Measurements from ENCODE around the gene CIROP.

Gene CIROP

DNA sequence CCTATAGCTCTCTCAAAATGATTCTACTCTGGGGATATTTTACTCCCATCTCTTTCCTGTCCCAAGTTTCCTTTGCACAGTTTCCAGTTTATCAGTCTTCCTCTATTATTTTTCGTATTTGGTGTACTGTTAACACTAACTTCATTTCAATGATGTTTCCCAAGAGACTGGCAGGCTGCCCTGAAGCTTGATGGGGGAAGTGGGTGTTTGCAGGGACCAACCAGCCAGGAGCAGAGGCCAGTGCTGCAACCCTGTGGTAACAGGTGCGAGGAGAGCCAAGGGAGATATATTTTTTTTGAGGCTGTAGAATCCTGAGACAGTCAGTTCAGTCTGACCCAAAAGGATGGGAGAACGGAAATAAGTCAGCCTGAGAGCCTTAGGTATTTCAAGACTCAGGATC lies 26.1 kb upstream of the CIROP start:
- no peak for DNase-seq (ENCODE audit: low read depth, low spot score)

- DNase-seq (ENCODE audit: low read depth, low spot score): no peak
Measured at GRCh38 chr14:23129759-23130316, 25.0 kb upstream of the CIROP start.

- no peak for DNase-seq (ENCODE audit: low read depth, low spot score)
Measured at GRCh38 chr14:23128969-23129758, 24.4 kb upstream of the CIROP start.

- no peak for DNase-seq (ENCODE audit: low read depth, low spot score)
Measured at GRCh38 chr14:23127861-23128260, 23.1 kb upstream of the CIROP start.

GRCh38 chr14:23126548-23127278 lies 21.9 kb upstream of the CIROP start:
- no peak for DNase-seq (ENCODE audit: low read depth, low spot score)

- no peak for DNase-seq (ENCODE audit: low read depth, low spot score)
Measured at GRCh38 chr14:23125933-23126524, 21.2 kb upstream of the CIROP start.

- no peak for DNase-seq (ENCODE audit: low read depth, low spot score)
Measured at GRCh38 chr14:23125011-23125410, 20.2 kb upstream of the CIROP start.

- DNase-seq (ENCODE audit: low read depth, low spot score): no peak
Measured at GRCh38 chr14:23124337-23124954, 19.7 kb upstream of the CIROP start.

DNA sequence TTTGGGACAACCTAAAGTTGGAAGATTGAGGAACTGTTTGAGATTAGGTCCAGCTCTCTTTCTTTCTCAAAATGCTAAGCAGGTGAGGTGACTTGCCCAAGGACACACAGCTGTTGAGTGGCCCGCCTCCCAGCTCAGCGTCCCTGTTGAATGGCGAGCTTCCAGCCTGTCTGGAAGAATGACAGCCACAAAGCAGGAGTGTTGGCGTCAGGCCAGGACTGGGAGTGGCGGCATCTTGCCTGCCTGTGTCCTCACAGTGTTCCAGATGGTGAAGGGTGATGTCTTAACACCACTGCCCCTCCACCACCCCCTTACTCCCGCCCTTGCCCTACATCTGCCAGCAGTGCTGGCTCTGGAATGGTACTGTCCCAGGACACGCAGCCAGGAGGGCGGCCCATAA lies 18.6 kb upstream of the CIROP start:
- no peak for DNase-seq (ENCODE audit: low read depth, low spot score)

DNA sequence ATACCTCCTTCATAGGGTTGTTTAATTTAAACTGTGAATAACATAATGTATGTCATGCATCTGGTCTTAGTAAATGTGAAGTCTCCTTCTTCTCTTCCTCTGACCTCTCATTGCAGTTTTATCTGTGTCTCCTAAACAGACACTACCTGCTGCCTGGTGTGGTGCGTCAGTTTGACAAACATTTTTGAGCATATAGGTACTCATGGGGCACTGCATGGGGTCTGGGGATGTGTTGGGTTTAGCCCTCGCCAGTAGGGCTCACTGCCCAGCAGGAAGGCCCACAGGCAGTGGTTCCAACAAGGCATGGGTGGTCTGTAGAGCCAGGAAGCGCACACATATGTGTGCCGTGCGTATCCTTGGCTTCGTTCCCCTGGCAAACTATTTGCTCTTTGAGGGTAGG lies 17.3 kb upstream of the CIROP start:
- DNase-seq (ENCODE audit: low read depth, low spot score): no peak

DNA sequence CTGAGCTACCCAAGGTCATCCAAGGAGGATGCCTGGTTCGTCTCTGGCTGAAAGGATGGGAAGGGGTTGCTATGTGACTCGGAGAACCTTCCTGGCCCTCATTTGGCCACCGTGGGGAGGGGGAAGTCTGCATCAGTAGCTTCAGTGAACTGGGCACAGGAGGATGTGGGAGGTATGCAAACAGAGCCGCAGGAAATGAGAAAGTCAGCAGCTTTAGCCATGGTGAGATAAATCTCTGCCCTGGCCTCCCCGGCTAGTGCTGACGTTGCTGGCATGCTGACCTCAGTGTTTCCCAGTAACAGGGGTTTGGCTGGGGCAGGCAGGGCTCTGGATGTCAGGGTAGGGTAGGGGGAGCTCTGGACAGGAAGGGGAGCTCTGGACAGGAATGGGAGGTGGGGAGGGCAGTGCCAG lies 16.6 kb upstream of the CIROP start:
- DNase-seq (ENCODE audit: low read depth, low spot score): no peak

DNA sequence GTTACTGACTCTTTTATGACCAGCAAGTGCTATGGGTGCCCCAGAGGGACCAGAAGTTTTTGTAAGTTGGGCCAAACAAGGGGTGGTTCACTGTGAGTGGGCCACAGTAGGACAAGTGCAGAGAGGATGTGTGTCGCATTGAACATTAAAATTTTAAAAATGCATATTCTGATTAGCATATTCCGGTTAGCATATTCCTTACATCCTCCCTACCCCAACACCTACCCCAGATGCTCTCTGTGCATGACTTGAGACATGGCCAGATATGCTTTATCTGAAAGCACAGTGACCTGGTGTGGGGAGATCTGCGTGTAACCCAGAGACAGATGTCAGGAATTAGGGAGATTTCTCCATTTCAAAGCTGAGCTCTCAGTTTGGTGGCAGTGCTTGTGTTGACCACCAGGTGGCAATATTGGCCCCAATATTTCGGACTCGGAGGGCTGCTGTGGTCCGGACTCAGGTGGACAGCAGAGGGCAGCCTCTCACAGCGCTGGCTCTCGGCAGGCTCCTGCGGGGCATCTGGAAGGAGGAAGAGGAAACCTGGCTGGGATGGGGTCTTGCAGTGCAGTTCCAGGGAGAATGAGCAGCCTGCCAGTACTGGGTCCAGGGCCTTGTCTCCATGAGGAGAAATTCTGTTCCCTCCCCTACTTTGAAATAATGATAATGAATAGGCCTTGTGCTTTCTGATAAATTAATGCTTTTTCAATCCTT lies 15.9 kb upstream of the CIROP start:
- DNase-seq (ENCODE audit: low read depth, low spot score): peak; percentile 60

GRCh38 chr14:23119363-23120327 lies 14.9 kb upstream of the CIROP start:
- no peak for DNase-seq (ENCODE audit: low read depth, low spot score)

DNA sequence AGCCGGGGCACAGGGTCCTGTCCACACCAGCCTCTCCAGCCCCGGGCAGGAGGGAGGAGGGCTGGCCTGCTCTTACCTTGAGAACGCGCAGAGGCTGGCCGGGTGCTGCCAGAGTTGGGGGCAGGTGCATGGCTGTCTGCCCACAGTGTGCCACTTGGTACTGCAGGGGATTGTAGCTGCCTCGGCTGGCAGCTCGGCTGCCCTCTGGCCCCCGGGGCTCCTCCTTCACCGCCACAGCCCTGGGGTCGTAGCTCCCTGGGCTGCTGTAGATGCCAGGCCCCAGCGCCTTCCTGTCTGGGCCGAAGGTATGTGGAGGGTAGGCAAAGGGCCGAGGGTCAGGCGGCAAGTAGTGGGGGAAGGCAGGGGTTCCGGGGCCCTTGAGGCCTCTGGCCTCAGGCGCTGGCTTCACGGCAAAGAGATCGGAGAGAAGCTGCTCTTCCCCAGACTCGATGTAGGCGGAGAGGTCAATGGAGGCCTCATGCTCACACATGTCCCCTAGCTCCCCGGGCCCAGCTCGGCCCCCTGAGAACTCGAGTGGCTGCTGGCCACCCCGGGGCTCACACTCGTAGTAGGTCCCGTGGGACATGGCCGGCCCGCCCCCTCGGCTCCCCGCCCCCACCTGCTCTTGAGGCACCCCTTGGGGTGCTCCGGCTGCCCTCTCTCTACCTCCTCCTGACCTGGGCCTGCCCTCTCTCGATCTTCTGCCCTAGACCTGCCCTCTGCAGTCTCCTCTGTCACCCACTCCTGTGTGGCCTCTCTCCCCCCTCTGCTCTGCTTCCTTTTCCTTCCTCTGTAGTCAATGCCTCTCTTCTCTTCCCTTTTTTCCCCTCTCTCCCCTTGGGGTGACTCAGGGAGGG lies 13.9 kb upstream of the CIROP start, which contains the start of gene CEBPE:
Gene CEBPE, minus strand, starts transcription at position 750 of the 857 bp plus-strand sequence. Its CDS starts 164 bp downstream, at position 586.
- no peak for DNase-seq (ENCODE audit: low read depth, low spot score)

GRCh38 chr14:23117371-23118020 lies 12.7 kb upstream of the CIROP start:
- no peak for DNase-seq (ENCODE audit: low read depth, low spot score)

DNA sequence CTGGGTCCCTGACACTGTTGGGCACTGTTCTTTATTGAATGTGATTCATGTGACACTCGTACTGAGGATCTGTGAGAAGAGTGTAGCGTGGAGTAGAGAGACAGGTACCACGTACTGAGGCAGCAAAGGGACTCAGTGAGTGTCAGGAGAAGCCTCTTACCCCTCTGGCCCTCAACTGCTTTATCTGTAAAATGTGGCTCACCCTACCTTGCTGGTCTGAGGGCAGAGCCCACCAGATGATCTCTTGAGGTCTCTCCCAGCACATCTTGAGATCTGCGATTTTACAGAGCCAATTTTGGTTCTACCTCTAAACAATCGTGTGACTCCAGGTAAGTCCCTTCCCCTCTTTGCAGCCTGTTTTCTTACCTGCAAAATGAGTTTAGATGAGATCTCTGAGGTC lies 11.1 kb upstream of the CIROP start:
- no peak for DNase-seq (ENCODE audit: low read depth, low spot score)

- DNase-seq (ENCODE audit: low read depth, low spot score): no peak
Measured at GRCh38 chr14:23115039-23115731, 10.4 kb upstream of the CIROP start.

GRCh38 chr14:23114669-23115038 lies 9.9 kb upstream of the CIROP start:
- DNase-seq (ENCODE audit: low read depth, low spot score): no peak

All from iPS DF 19.7 (cell line).